Naive thymus-derived CD8-positive, alpha-beta T cell (primary cell): Measurements from ENCODE around the gene AFAP1L1. TPM values are rescaled to one million over a fixed set of nuclear protein-coding genes. Genes with fewer than 3 reads are reported as not detected.
"Not testable (repeated sequence)": the region's sequence is repeated elsewhere in the genome, so short reads cannot be mapped to it uniquely, and the experiment has no call there.

ENCODE experiments used
- ATAC-seq, 2 donors: fragments of 150-1000 bp; cut with Tn5 transposase in 1 of 2; sonication (Bioruptor Pico), chemical (Tn5 transposase) in 1 of 2; 1 replicate in 1 of 2; 2 replicates in 1 of 2; pipeline ENCODE4 v1.10.0; 2021; ENCODE audit warnings: mild to moderate bottlenecking in 2 of 2, moderate library complexity in 2 of 2
- POLR2A ChIA-PET: fragments of 350-600 bp; sonication (Branson Sonifier 250); formaldehyde crosslinking; loops from one replicate; lab custom pipeline; 2021; ENCODE audit warnings: antibody characterized with exemption; lab: Charles Lee
- DNase-seq, 10 donors: peaks; one replicate each; pipeline versions ENCODE4 v3.0.0 to v3.0.0-alpha.2; 2020 to 2022
- H3K27ac Mint-ChIP-seq, 10 donors: one replicate each; pipeline ENCODE4 v1.8.0; 2020 to 2022; ENCODE audit warnings: mild to moderate bottlenecking in 10 of 10, mixed read lengths in 10 of 10, moderate library complexity in 4 of 10, inconsistent platforms in 1 of 10
- H3K27me3 Mint-ChIP-seq, 5 donors: one replicate each; pipeline ENCODE4 v1.8.0; 2021 to 2022; ENCODE audit warnings: mixed read lengths in 5 of 5
- H3K36me3 Mint-ChIP-seq, 3 donors: one replicate each; pipeline ENCODE4 v1.8.0; 2020 to 2022; ENCODE audit warnings: mixed read lengths in 3 of 3, mild to moderate bottlenecking in 2 of 3, inconsistent platforms in 1 of 3
- H3K4me1 Mint-ChIP-seq, 4 donors: one replicate each; pipeline ENCODE4 v1.8.0; 2021 to 2022; ENCODE audit warnings: mixed read lengths in 4 of 4
- H3K4me3 Mint-ChIP-seq, 10 donors: one replicate each; pipeline ENCODE4 v1.8.0; 2020 to 2022; ENCODE audit warnings: mild to moderate bottlenecking in 10 of 10, mixed read lengths in 10 of 10, moderate library complexity in 6 of 10, inconsistent platforms in 1 of 10
- H3K9me3 Mint-ChIP-seq, 9 donors: one replicate each; pipeline ENCODE4 v1.8.0; 2020 to 2022; ENCODE audit warnings: mixed read lengths in 9 of 9, mild to moderate bottlenecking in 3 of 9, inconsistent platforms in 1 of 9, moderate library complexity in 1 of 9
- polyA plus RNA-seq, 3 donors: library from polyadenylated mRNA; unstranded; fragments of 300-500 nt; fragmentation: Illumina TruSeq; gene quantifications; one replicate each; pipeline ENCODE4 v1.2.3, GENCODE V29; 2021
- total RNA-seq, 8 experiments: library from RNA in 2 of 8; stranded (reverse) in 2 of 8; gene quantifications; one replicate each; pipeline ENCODE4 v1.2.3 and lab custom pipeline; 2021 to 2026

Gene AFAP1L1
- total and polyA plus RNA-seq, 5 experiments from 2014 or later, result 0.13 to 1.2 (median 0.56) TPM

DNA sequence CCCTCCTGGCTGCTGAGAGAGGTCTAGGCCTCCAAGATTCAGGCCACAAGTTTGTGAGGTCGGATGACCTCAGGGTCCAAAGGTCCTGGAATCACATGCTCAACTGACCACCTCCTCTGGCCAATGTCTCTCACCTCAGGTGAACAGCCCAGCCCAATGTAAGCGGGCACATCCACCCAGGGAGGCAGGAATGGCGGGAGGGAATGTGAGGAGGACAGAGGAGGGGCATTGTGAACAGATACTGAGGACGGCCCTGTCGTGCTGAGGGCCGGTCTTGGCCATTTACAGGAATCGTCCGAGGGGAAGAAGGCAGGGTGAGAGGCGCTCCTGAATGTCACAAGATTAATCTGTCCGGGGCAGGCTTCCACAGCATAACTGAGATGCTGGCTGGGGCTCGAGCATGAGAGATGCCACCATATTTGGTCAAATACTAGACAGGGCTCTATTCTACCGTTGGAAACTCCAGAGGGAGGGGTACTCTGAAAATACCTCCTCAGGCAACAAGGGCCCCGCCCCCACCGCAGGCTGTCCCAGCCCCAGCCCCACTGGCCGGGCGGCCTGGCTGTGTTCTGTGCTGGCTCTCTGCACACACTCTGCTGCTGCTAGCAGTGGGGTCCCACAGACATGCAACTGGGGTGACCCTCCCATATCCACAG lies 108.9 kb downstream of the AFAP1L1 start:
- H3K4me1 Mint-ChIP-seq, result peaks cover 0 to 4% (median 2%) of the 10 kb centered on the region in 4 donors
- POLR2A ChIA-PET, result no interaction called here
- H3K36me3 Mint-ChIP-seq, result peaks cover 0 to 3% (median 3%) of the 10 kb centered on the region in 3 donors
- no peak overlapping the region for H3K4me3 Mint-ChIP-seq
- ATAC-seq (no peak), DNase-seq (no peak)
- peak overlapping the region in 1 of 10 donors; percentile 67 for H3K27ac Mint-ChIP-seq
- H3K27me3 Mint-ChIP-seq, result peaks cover 0 to 5% (median 0%) of the 10 kb centered on the region in 5 donors
- no peaks in the 10 kb centered on the region for H3K9me3 Mint-ChIP-seq

DNA sequence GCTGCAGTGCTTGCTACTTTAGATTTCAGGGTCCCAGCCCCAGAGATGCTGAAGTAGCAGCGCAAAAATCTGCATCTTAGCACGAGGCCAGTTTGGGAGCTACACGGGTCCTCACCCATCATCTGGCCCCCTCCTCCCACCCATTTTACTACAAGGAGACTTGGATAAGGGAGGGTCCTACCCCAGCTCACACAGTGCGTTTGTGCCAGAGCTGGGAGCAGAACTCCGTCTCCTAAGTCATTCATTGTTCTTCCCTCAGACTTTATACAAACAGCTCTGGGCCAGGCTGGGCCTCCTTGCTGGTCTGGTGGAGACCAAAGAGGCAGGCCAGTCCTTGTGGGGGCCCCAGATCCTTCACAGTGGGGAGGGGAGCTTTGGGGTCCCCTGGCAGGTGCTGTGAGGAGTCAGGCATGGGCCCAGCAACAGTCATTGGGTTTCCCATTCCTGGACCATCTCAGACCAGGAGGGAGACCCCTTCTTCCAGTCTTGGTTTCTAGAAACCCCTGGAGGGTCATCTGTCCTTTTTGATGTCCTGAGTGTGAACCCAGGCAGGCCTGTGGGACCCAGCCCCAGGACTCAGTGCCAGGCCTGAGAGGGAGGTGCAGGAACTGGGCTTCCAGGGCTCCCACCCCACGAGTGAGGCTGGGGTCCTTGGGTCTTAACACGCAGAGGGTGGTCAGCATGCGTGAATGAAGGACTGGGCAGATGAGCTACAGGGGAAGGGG lies 109.8 kb downstream of the AFAP1L1 start:
- Mint-ChIP-seq H3K27ac (peak overlapping the region in 2 of 10 donors; percentile 65 to 81), H3K27me3 (peaks cover 0 to 5% (median 0%) of the 10 kb centered on the region in 5 donors), H3K9me3 (no peaks in the 10 kb centered on the region), H3K4me1 (peaks cover 0 to 7% (median 2%) of the 10 kb centered on the region in 4 donors), H3K4me3 (no peak overlapping the region), H3K36me3 (peaks cover 0 to 3% (median 0%) of the 10 kb centered on the region in 3 donors)
- DNase-seq (no peak), ATAC-seq (peak in 1 of 2 donors; percentile 20)
- POLR2A ChIA-PET, result no interaction called here

DNA sequence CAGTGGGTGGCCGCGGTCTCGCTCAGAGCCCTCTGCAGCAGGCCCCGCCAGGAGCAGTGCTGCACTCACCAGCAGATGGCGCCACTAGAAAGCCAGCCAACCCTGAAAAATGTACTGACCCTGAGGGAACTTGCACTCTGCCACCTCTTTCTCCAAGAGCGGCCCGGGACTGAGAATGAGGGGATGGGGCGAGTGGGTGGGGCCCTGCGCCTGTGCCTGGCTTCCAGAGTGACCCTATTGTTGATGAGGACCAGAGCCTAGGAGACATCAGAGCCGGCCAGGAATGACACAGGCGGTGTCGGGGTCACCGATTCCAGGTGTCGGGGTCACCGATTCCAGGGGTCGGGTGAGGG lies 110.3 kb downstream of the AFAP1L1 start:
- POLR2A ChIA-PET, result no interaction called here
- DNase-seq, result peak; percentile 36 to 80 (median 64)

DNA sequence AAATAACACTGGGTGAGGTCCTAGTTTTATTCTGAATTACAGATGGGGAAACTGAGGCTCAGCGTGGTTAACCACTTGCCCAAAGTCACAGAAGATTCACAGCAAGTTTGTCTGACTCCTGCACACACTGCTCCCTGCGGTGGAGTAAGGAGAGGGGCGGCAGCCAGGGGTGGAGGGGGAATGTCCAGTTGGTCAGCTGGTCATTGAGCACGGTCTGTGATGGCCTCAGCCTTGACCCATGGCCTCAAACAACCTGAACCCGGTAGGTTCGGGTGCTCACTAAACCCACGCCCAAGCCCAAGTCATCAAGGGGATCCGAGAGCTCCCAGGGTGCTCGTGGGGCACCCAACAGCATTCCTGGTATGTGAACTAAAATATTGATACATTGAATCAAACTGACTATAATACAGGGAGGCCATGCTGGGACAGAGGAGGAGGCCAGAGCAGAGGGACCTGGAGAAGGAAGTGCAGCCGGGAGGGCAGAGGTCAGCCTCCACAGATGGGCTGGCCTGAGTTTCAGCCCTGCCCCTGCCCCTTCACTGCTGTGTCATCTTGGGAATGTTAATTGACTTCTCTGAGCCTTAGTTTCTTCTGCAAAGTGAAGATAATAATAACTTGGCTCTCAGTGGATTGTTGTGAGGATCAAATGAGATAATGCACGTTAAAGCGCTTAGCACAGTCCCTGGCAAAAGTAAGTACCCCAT lies 111.0 kb downstream of the AFAP1L1 start:
- Mint-ChIP-seq H3K27ac (no peak overlapping the region), H3K4me3 (no peak overlapping the region), H3K27me3 (peaks cover 0 to 5% (median 0%) of the 10 kb centered on the region in 5 donors), H3K4me1 (peaks cover 0 to 7% (median 1%) of the 10 kb centered on the region in 4 donors), H3K9me3 (no peaks in the 10 kb centered on the region), H3K36me3 (no peaks in the 10 kb centered on the region)
- ATAC-seq (no peak), DNase-seq (no peak)
- POLR2A ChIA-PET, result no interaction called here

More for the DNA sequence above, 110.3 kb downstream of the AFAP1L1 start:
- ATAC-seq, result peak; percentile 73 to 93
- Mint-ChIP-seq H3K4me3 (no peak overlapping the region), H3K9me3 (no peaks in the 10 kb centered on the region), H3K36me3 (peaks cover 0 to 3% (median 0%) of the 10 kb centered on the region in 3 donors), H3K27ac (peak overlapping the region in 3 of 10 donors; percentile 65 to 81 (median 72)), H3K4me1 (peaks cover 0 to 7% (median 2%) of the 10 kb centered on the region in 4 donors), H3K27me3 (peaks cover 0 to 5% (median 0%) of the 10 kb centered on the region in 5 donors)

DNA sequence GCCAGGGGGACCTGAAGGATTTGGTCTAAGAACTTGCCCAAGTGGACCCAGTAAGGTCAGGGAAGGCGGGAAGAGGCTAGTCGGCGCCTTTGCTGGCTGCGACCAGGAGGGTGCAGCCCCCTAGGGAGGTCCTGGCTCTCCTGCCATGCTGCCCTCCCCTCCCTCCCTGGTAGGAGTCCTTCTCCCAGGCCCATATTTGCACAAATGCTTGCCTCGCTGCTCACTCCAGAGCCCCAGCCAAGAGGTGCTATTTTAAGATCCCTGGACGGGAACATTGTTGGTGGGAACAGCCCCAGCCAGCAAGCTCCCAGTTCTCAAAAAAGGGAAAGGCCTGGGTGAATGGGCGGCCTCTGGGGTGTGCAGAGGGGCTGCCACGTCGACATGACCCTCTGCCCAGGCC lies 111.7 kb downstream of the AFAP1L1 start:
- POLR2A ChIA-PET, result no interaction called here

DNA sequence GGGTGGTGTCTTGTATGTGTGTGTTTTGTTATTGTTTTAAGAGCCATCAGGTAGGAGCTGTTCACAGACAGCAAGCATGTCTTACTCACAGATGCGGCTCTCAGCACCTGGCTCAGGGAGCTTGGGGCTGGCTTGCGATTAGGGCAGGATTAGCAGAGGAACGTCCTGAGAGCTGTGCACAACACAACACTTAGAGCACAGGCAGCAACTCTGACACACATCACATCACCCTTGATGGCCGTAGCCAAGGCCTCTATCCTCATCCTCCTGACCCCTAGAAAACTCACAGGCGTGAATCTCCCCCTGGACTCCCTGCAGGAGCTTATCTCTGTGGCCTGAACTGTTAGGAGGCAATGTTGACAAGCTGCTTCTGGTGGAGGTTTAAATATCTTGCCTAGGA lies 114.5 kb downstream of the AFAP1L1 start:
- peak overlapping the region in 1 of 10 donors; percentile 38 for H3K27ac Mint-ChIP-seq
- POLR2A ChIA-PET, result no interaction called here
- peaks cover 0 to 1% (median 0%) of the 10 kb centered on the region in 5 donors for H3K27me3 Mint-ChIP-seq

More for the DNA sequence above, 111.7 kb downstream of the AFAP1L1 start:
- DNase-seq, result no peak
- Mint-ChIP-seq H3K4me3 (no peak overlapping the region), H3K36me3 (no peaks in the 10 kb centered on the region), H3K27me3 (peaks cover 0 to 5% (median 0%) of the 10 kb centered on the region in 5 donors), H3K4me1 (peaks cover 0 to 7% (median 1%) of the 10 kb centered on the region in 4 donors), H3K27ac (no peak overlapping the region), H3K9me3 (no peaks in the 10 kb centered on the region)
- ATAC-seq, result no peak

DNA sequence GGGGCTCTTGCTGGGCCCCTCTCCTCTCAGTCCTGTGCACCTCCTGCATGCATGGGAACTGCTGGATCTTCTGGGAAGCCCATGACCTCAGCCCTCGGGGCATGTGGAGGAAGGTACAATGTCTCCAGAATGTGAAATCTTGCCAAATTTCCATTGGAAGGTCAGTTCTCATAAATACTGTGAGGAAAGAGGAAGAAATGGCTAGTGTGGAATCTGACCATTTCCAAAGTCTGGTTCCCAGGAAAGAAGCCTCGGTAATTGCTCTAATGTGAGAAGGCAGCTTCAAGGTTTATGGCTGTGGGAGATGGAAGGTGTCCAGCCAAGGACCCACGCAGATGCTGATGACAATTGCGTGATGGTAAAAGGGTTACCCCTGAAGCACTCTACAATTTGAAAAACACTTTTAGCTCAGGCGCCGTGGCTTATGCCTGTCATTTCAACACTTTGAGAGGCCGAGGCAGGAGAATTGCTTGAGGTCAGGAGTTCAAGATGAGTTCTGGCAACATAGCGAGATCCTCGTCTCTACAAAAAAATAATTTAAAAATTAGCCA lies 115.5 kb downstream of the AFAP1L1 start:
- Mint-ChIP-seq H3K4me1 (peaks cover 0 to 7% (median 0%) of the 10 kb centered on the region in 4 donors), H3K4me3 (no peak overlapping the region), H3K36me3 (no peaks in the 10 kb centered on the region), H3K9me3 (no peaks in the 10 kb centered on the region), H3K27ac (peak overlapping the region in 1 of 10 donors; percentile 38), H3K27me3 (no peaks in the 10 kb centered on the region)
- POLR2A ChIA-PET, result no interaction called here
- no peak for DNase-seq
- ATAC-seq, result no peak

More for the DNA sequence above, 114.5 kb downstream of the AFAP1L1 start:
- DNase-seq, result no peak
- ATAC-seq, result no peak
- Mint-ChIP-seq H3K9me3 (no peaks in the 10 kb centered on the region), H3K36me3 (no peaks in the 10 kb centered on the region), H3K4me1 (peaks cover 0 to 11% (median 1%) of the 10 kb centered on the region in 4 donors), H3K4me3 (no peak overlapping the region)

DNA sequence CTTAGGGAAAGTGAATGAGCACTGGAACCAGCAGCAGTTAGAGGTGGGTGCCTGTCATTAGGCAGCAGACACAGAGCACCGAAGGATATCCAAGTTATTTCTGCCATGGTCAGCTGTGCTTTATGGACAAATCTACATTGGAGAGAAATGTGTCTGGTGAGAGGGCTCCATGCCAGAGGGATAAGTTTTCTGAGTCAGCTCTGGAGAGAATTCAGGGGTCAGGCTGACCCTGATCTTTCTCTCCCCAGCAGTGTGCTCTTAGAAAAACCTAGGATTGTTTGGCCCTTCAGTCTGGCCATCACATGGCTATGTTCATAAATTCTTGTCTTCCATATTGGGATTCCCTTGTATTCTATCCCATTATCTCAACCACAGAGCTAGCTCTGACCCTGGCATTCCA lies 116.3 kb downstream of the AFAP1L1 start:
- H3K27me3 Mint-ChIP-seq, result no peaks in the 10 kb centered on the region
- H3K4me1 Mint-ChIP-seq, result peaks cover 0 to 7% (median 0%) of the 10 kb centered on the region in 4 donors
- H3K4me3 Mint-ChIP-seq, result no peak overlapping the region
- no peak for DNase-seq
- H3K27ac Mint-ChIP-seq, result no peak overlapping the region
- ATAC-seq, result no peak
- H3K9me3 Mint-ChIP-seq, result no peaks in the 10 kb centered on the region
- POLR2A ChIA-PET, result no interaction called here
- no peaks in the 10 kb centered on the region for H3K36me3 Mint-ChIP-seq

DNA sequence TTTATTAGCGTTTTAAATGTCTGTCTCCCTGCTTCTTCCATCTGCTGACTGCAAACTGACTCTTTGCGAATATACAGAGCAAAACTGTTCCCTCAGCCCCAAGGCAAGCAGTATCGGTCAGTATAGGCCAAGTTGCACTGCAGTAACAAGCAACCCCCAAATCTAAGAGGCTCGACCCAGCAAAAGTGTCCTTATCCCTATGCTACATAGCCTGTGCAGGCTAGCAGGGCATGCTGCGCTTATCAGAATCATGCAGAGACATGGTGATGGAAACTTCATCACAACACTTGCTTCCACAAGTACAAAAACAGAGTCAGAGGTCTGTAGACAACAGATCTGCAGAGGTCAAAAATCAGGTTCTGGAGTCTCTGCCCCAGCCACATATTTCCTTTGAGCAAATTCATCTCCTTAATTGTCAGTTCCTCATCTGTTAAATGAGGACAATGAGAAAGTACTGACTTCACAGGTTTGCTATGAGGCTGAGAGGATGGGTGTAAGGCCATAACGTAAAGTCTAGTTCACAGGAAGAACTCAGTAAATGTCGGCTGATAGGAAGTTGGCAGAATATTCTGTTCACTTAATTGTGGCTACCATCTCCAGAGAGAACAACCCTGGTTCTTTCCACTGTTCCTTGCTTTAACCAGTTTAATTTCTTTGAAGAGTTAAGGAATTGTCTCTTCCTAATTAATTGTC lies 117.0 kb downstream of the AFAP1L1 start:
- DNase-seq (no peak), ATAC-seq (no peak)
- POLR2A ChIA-PET, result no interaction called here
- H3K36me3 Mint-ChIP-seq, result no peaks in the 10 kb centered on the region
- H3K4me1 Mint-ChIP-seq, result peaks cover 0 to 7% (median 0%) of the 10 kb centered on the region in 4 donors
- H3K27me3 Mint-ChIP-seq, result no peaks in the 10 kb centered on the region
- no peaks in the 10 kb centered on the region for H3K9me3 Mint-ChIP-seq
- H3K27ac Mint-ChIP-seq, result no peak overlapping the region
- H3K4me3 Mint-ChIP-seq, result no peak overlapping the region

DNA sequence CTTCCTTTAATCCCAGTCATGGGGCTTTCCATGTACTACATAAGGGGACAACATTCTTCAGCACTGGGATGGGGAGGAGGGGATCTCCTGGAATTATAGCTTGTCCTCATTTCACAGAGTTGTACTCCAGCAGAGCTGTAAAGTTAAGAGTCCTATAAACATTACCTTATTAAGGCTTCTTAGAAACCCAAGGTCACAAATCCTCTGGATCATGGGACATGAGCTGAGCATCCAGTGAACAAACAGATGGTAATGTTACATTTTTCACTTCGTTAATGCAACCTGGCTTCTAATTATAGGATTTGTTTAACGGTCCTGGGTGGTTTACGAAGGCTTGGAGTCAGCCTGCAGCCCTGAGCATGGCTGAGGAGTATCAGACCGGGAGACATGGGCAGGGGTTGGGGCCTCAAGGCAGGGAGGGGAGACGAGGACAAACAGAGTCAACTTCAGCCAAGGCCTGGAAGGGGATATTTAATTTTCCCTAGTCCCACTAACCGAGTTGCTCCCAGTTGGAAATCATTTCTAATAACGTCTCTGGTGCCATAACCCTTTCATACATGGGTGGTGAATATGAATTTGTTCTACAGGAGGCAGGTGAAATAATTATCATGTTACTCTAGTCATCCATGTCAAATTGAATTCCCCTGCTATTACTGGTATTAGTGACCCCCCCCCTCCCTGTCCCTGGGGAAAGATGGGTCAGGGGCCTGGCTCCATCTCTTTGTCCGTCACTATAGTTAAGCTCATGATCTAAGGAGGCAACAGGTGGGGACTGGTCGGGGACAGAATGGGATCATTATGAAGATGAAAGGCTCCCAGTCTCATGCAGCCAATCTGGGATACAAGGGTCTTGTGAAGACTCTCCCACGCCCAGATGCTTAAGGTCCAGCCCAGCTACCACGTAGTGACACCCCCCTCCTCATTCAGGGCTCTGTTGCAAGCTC lies 118.2 kb downstream of the AFAP1L1 start:
- no peak for DNase-seq
- peaks cover 0 to 7% (median 0%) of the 10 kb centered on the region in 4 donors for H3K4me1 Mint-ChIP-seq
- no peaks in the 10 kb centered on the region for H3K27me3 Mint-ChIP-seq
- POLR2A ChIA-PET, result interaction anchor here (0.7 kb wide), 1 partner anchor 45 kb away, joined by 3 read pairs; the partner anchor contains the start of gene GRPEL2
- H3K9me3 Mint-ChIP-seq, result no peaks in the 10 kb centered on the region
- no peak overlapping the region for H3K27ac Mint-ChIP-seq
- H3K36me3 Mint-ChIP-seq, result no peaks in the 10 kb centered on the region
- no peak for ATAC-seq
- H3K4me3 Mint-ChIP-seq, result no peak overlapping the region

DNA sequence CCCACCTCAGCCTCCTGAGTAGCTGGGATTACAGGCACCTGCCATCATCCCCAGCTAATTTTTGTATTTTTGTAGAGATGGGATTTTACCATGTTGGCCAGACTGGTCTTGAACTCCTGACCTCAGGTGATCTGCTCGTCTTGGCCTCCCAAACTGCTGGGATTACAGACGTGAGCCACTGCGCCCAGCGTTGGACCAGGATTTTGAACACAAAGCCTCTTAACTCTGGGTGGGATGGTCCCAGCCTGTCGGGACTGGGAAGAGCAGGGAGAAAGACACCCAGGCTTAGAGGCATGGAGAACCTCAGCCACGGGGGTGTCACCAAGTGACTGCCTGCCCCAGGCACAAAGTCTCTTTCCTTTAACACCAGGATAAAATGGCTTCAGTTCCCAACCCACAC lies 119.4 kb downstream of the AFAP1L1 start:
- POLR2A ChIA-PET, H3K36me3 Mint-ChIP-seq, H3K4me1 Mint-ChIP-seq, H3K27ac Mint-ChIP-seq, H3K27me3 Mint-ChIP-seq, H3K4me3 Mint-ChIP-seq, DNase-seq, H3K9me3 Mint-ChIP-seq, ATAC-seq: not testable (repeated sequence)
